T-helper 2 cell treated with Interferon-gamma antibody and Interleukin-4, amounts not matched to agents 100 ng/mL and 5 ng/mL, for 36 hours (primary cell): Measurements from ENCODE around the gene SURF1. TPM values are rescaled to one million over a fixed set of nuclear protein-coding genes. Genes with fewer than 3 reads are reported as not detected.
"Not testable (repeated sequence)": the region's sequence is repeated elsewhere in the genome, so short reads cannot be mapped to it uniquely, and the experiment has no call there.

ENCODE experiments used
- intact Hi-C: fragments of 100-400 bp; cut with micrococcal nuclease; formaldehyde crosslinking; loops from one replicate; pipeline ENCODE4 v1.15.1; 2023
- total RNA-seq: library from RNA; stranded (reverse); gene quantifications from 2 replicates; pipeline ENCODE4 v1.2.3, GENCODE V29; 2022

SURF1 gene
- total RNA-seq, 1 donor from 2014 or later: 40.9 TPM

- intact Hi-C loops: loop anchor here (10.0 kb wide), 1 partner anchor 82 kb away; no protein-coding TSS in a partner anchor
Measured at GRCh38 chr9:133327021-133327420, 29.3 kb downstream of the SURF1 start.

DNA sequence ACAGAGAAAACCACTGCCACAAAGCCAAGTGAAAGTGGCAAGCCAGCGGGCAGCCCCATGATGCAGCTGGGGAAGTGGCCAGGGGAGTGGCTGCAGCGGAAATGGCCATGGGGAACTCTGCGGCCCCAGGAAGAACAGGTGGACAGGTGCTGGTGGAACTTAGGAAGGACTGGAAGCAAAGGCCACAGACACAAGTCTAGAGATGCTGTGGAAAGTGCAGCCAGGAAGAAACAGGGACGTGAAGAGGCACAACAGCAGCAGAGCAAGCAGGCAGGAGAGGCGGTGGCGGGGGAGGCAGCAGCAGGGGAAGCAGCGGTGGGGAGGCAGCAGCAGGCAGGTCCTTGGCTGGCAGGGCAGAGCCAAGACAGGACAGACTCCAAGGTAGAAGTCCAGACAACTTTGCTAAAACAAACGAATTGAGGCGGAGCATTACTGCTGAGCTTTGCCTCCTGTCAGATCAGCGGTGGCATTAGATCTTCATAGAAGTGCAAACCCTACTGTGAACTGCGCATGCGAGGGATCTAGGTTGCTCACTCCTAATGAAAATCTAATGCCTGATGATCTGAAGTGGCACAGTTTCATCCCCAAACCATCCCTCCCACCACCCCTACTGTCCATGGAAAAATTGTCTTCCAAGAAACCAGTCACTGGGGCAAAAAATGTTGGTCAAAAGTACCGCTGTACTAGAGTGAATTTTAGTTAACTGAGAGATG, 32.1 kb downstream of the SURF1 start:
- intact Hi-C loops: loop anchor here (10.0 kb wide), 1 partner anchor 79 kb away; no protein-coding TSS in a partner anchor

DNA sequence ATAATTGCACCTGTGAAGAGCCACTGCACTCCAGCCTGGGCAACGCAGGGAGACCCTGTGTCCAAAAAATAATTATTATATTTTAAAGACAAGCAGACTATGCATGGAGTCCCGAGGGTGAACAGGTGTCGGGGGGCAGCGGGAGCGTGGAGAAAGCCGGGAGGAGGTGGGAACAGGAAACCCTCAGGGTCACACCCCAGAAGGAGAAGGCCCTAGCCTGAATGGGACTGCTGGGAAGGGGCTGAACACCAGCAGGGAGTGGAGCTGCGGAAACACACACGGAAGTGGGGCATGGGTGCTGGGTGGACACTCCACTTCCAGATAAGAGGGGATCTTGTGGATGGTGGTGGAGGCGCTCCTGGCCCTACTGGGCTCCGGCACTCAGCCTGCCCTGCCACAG, 33.1 kb downstream of the SURF1 start:
- intact Hi-C loops: loop anchor here (10.0 kb wide), 1 partner anchor 78 kb away; no protein-coding TSS in a partner anchor

- intact Hi-C loops: loop anchor here (10.0 kb wide), 1 partner anchor 78 kb away; no protein-coding TSS in a partner anchor
Measured at GRCh38 chr9:133322701-133323100, 33.6 kb downstream of the SURF1 start.

GRCh38 chr9:133321411-133321935, 34.8 kb downstream of the SURF1 start:
- intact Hi-C loops: loop anchor here (10.0 kb wide), 1 partner anchor 77 kb away; no protein-coding TSS in a partner anchor

DNA sequence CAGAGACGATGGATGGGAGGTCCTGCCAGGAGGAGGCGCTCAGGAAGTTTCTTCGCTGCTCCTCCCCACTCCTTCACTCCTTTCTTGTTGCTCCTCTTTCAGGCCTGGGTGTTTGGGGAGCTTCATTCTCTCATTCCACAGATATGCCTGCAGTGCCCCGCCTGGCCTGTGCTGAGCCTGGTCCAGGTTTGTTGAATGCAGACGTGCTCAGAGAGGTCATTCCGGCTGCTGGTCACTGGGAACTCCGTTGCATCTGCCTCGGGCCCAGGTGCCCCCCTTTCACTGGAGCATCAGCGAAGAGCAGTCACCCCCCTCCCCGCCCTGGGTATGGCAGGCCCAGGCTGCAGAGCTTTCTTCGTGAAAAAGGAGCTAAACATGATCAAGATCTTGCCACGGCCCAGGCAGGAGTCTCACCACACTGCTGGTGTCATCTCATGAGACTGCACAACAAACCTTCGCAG, 35.8 kb downstream of the SURF1 start:
- intact Hi-C loops: loop anchor here (10.0 kb wide), 1 partner anchor 76 kb away; no protein-coding TSS in a partner anchor

GRCh38 chr9:133317551-133317950, 38.7 kb downstream of the SURF1 start:
- intact Hi-C loops: not testable (repeated sequence)

GRCh38 chr9:133315997-133316396, 40.3 kb downstream of the SURF1 start:
- intact Hi-C loops: no loop called here

DNA sequence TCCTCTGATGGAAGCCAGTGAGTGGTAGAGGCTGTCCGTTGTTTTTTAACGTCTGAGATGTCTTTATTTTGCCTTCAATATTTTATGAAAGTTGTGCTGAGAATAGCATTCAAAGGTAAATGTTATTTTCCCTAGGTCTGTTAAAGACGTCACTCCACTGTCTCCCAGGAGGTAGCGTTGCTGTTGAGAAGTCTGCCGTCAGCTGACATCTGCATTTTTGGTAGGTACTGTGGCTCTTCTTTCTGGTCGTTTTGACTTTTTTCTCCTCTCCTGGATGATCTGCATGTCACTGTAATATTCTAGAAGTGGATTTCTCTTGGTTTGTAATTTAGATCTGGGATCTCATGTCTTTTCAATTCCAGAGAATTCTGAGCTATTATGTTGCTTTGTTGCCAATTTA, 46.7 kb downstream of the SURF1 start:
- intact Hi-C loops: no loop called here

DNA sequence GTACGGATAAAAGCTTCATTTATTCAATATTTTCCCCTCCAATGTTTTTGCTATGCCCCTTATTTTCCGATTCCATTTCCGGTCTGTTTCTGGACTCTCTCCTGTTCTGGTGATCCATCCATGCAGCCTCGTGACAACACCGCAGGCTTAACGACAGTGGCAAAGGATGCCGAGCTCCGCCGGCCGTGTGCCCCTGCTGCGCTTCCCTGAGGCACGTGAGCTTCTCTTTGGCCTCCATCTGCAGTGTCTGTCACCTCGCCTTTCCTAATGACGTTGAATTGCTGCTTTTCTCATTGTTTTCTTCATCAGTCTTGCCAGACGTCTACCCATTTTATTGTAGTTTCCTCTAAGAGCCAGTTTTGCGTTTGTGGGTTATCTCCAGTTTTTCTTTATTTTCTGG, 49.0 kb downstream of the SURF1 start:
- intact Hi-C loops: no loop called here

GRCh38 chr9:133306242-133307204, 49.8 kb downstream of the SURF1 start:
- intact Hi-C loops: no loop called here

- intact Hi-C loops: no loop called here
Measured at GRCh38 chr9:133305731-133306130, 50.6 kb downstream of the SURF1 start.

- intact Hi-C loops: no loop called here
Measured at GRCh38 chr9:133304477-133305377, 51.6 kb downstream of the SURF1 start.

- intact Hi-C loops: no loop called here
Measured at GRCh38 chr9:133304158-133304470, 52.2 kb downstream of the SURF1 start.

DNA sequence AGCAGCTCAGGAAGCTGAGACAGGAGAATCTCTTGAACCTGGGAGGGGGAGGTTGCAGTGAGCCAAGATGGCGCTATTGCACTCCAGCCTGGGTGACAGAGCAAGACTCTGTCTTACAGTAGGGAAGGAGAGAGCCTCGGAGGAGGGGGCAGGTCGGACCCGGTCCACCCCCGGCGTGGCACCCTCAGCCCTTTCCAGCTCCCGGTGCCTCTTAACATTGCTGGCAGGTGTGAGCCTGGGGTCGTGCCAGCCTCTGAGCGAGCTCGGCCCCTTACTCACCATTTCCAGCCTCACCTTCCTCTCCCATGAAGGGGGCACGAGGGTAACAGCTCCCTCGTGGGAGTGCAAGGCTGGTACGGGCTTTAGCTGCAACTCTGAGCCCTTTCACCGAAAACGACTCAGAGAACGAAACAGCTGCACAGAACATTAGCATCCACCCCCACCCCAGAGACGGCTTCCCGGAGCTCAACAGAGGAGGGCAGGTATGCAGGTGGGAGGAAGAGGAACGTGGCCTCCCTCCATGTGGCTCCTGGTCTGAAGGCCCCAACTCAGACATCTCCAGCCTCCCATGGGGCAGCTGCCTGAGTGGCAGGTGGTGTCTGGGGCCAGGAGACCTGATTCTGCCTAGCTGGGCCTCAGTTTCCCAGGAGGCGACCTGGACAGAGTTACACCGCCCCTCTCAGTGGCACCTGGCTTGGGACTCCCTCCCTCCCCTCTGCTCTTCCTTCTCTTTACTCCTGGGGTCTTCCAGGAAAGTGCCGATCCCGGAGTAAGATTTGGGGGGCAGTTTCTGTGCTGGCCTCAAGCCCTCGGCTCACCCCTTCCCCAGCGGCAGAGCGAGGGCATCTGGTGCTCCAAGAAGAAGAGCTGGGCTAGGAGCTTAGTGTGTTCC, 52.8 kb downstream of the SURF1 start:
- intact Hi-C loops: no loop called here

Other genes starting within 250 kb of the SURF1 start
- 65.7 and 70.0 TPM in 2 replicates for gene RALGDS, start 235.2 kb downstream of the SURF1 start, total RNA-seq
- 5.7 and 6.7 TPM in 2 replicates for gene GBGT1, start 192.6 kb downstream of the SURF1 start, total RNA-seq
- gene OBP2B, start 147.2 kb downstream of the SURF1 start, total RNA-seq: not detected in 2 replicates
- 2.0 and 3.2 TPM in 2 replicates for gene ABO, start 81.3 kb downstream of the SURF1 start, total RNA-seq
- 17.9 and 19.0 TPM in 2 replicates for gene SURF6, start 20.3 kb downstream of the SURF1 start, total RNA-seq
- 27.0 and 27.9 TPM in 2 replicates for gene MED22, start 8.4 kb downstream of the SURF1 start, total RNA-seq
- 2,139 and 2,222 TPM in 2 replicates for gene RPL7A, start 8.3 kb downstream of the SURF1 start, total RNA-seq
- gene SURF2, start 63 bp upstream of the SURF1 start, total RNA-seq: 14.5 and 16.0 TPM in 2 replicates
- gene SURF4, start 19.6 kb upstream of the SURF1 start, total RNA-seq: 203 and 205 TPM in 2 replicates
- 0.59 and 1.1 TPM in 2 replicates for gene STKLD1, start 19.9 kb upstream of the SURF1 start, total RNA-seq
- gene REXO4, start 61.5 kb upstream of the SURF1 start, total RNA-seq: 25.6 and 26.1 TPM in 2 replicates
- 2.3 TPM in 2 replicates for gene ADAMTS13, start 65.9 kb upstream of the SURF1 start, total RNA-seq
- gene CACFD1, start 103.5 kb upstream of the SURF1 start, total RNA-seq: 0.75 and 0.82 TPM in 2 replicates
- 2.6 and 2.7 TPM in 2 replicates for gene SLC2A6, start 122.6 kb upstream of the SURF1 start, total RNA-seq
- gene MYMK, start 168.5 kb upstream of the SURF1 start, total RNA-seq: not detected in 2 replicates
- gene ADAMTSL2, start 178.2 kb upstream of the SURF1 start, total RNA-seq: not detected in 2 replicates